ENCODE measurements around the gene CLCNKA.

DNA sequence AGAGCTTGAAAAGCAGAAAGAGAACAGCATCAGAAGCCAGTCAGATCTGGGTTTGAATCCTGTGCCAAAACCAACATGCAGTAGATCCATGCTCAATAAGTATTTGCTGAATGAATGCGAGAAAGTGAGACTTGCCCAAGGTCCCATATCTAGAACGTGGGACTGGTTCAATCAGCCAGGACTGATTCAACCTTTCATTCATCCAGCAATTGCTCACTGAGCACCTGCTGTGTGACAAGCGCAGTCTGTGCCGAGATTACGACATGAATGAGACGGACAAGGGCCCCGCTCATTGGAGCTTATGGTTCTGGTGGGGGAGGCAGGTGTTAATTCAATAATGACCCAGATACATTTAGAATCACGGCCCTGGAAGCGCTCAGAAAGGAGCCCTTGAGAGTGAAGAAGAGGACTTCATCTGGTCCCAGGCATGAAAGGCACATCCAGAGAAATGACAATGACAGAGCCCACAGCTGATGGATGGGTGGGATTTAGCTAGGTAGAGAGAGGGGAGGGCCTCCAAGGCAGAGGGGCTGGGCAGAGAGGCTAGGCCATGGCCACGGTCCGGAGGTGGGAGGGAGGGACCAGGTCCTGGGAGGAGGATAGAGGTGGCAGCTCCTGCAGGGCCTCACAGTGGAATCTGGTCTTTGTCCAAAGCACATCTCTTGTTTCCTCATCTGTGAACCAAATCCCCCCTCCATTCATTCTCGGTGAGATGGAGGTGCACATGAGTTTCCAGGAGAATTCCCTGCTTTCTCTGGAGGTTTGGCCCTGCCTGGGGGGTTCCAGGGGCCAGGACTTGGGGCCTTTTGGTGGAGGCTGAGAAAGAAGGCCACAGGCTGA, 55.8 kb downstream of the CLCNKA start:
- TF ChIP-seq, protein P1, sequence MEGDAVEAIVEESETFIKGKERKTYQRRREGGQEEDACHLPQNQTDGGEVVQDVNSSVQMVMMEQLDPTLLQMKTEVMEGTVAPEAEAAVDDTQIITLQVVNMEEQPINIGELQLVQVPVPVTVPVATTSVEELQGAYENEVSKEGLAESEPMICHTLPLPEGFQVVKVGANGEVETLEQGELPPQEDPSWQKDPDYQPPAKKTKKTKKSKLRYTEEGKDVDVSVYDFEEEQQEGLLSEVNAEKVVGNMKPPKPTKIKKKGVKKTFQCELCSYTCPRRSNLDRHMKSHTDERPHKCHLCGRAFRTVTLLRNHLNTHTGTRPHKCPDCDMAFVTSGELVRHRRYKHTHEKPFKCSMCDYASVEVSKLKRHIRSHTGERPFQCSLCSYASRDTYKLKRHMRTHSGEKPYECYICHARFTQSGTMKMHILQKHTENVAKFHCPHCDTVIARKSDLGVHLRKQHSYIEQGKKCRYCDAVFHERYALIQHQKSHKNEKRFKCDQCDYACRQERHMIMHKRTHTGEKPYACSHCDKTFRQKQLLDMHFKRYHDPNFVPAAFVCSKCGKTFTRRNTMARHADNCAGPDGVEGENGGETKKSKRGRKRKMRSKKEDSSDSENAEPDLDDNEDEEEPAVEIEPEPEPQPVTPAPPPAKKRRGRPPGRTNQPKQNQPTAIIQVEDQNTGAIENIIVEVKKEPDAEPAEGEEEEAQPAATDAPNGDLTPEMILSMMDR (IDR thresholded peaks at IDR 0.05) = no peak
- TF ChIP-seq POLR2A (IDR thresholded peaks at IDR 0.05) = no peak

Measured in lower leg skin (tissue), 3 donors.